K562 (cell line): ENCODE measurements around the gene CDC14A. TPM values are rescaled to one million over a fixed set of nuclear protein-coding genes. Genes with fewer than 3 reads are reported as not detected.

Source experiments
- ATAC-seq: fragments of 200-7000 bp; cut with Tn5 transposase; 3 replicates; pipeline ENCODE4 v1.9.1; 2020; ENCODE audit warnings: moderate library complexity
- BruUV-seq: library from RNA; stranded (reverse); fragments of 400-500 nt; replicated peaks from 2 replicates; lab custom pipeline; 2021; lab: Mats Ljungman, UMichigan
- CTCF ChIA-PET: fragments of 300-600 bp; formaldehyde crosslinking; extraction: SDS; loops from one replicate; lab custom pipeline; 2021; ENCODE audit warnings: low intra/inter-chr PET ratio; lab: Yijun Ruan, JAX
- POLR2A ChIA-PET: fragments of 300-600, 350-650 bp; sonication (Branson Sonifier 250); formaldehyde crosslinking; extraction: SDS; loops from one replicate; lab custom pipeline; 2021; ENCODE audit warnings: antibody characterized with exemption, inconsistent platforms; lab: Yijun Ruan, JAX
- DNase-seq, 4 experiments: peaks; one replicate each; pipeline versions ENCODE4 v3.0.0 to v3.0.0-alpha.2; 2011 to 2018; ENCODE audit warnings: low spot score in 3 of 4, mixed read lengths in 3 of 4; ENCODE audit errors: extremely low read depth in 1 of 4
- FAIRE-seq: peaks from 2 replicates; lab custom pipeline; 2011; peaks lifted over from hg19 to GRCh38; lab: Jason Lieb, UNC
- H2AFZ ChIP-seq: 2 replicates; pipeline ENCODE4 v1.6.0; 2011; ENCODE audit warnings: low read depth, low read length, control low read depth, inconsistent platforms
- H3K27ac ChIP-seq: fragments of 200-600 bp; 3 replicates; pipeline ENCODE4 v1.8.0; 2011; ENCODE audit warnings: low read depth, mild to moderate bottlenecking, control low read depth, inconsistent platforms, low read length, moderate library complexity, mixed read lengths; ENCODE audit errors: extremely low read depth
- H3K27me3 ChIP-seq, 2 experiments: fragments of 300-600 bp in 1 of 2; 2 replicates in 1 of 2; 3 replicates in 1 of 2; pipeline versions ENCODE4 v1.6.0 to v1.8.0; 2011; ENCODE audit warnings: inconsistent platforms in 2 of 2, low read length in 2 of 2, mild to moderate bottlenecking in 1 of 2, mixed read lengths in 1 of 2, moderate library complexity in 1 of 2; ENCODE audit not compliant: control insufficient read depth in 2 of 2, insufficient read depth in 2 of 2
- H3K36me3 ChIP-seq: fragments of 300-600 bp; 3 replicates; pipeline ENCODE4 v1.8.0; 2011; ENCODE audit warnings: mild to moderate bottlenecking, low read length, inconsistent platforms; ENCODE audit not compliant: control insufficient read depth, insufficient read depth
- H3K4me1 ChIP-seq, 2 experiments: fragments of 200-600 bp in 1 of 2; replicated peaks in 1 of 2; 2 replicates in 1 of 2; 3 replicates in 1 of 2; pipeline versions ENCODE4 v1.5.1 to v1.8.0; 2011; ENCODE audit warnings: inconsistent platforms in 2 of 2, low read length in 2 of 2, mild to moderate bottlenecking in 1 of 2, mixed read lengths in 1 of 2, moderate library complexity in 1 of 2; ENCODE audit not compliant: control insufficient read depth in 2 of 2, insufficient read depth in 2 of 2
- H3K4me2 ChIP-seq: 2 replicates; pipeline ENCODE4 v1.6.1; 2011; ENCODE audit warnings: low read length, control low read depth, inconsistent platforms, mixed read lengths; ENCODE audit not compliant: insufficient read depth
- H3K4me3 ChIP-seq: fragments of 200-600 bp; sonication (generic), shearing (Covaris generic); 2 replicates; pipeline ENCODE4 v1.5.1; 2016; ENCODE audit warnings: control low read depth, inconsistent platforms
- H3K79me2 ChIP-seq: fragments of 200-600 bp; 3 replicates; pipeline ENCODE4 v1.8.0; 2011; ENCODE audit warnings: low read length, inconsistent platforms; ENCODE audit not compliant: control insufficient read depth, insufficient read depth
- H3K9ac ChIP-seq, 2 experiments: 2 replicates each; pipeline versions ENCODE4 v1.6.0 to v1.6.1; 2011; ENCODE audit warnings: low read depth in 2 of 2, low read length in 2 of 2, control low read depth in 1 of 2, inconsistent platforms in 1 of 2, mild to moderate bottlenecking in 1 of 2, mixed read lengths in 1 of 2; ENCODE audit not compliant: insufficient read depth in 1 of 2
- H3K9me1 ChIP-seq: one replicate; pipeline ENCODE4 v1.6.0; 2011; ENCODE audit warnings: inconsistent platforms, mild to moderate bottlenecking, low read length, moderate library complexity; ENCODE audit not compliant: control insufficient read depth, insufficient read depth
- H3K9me3 ChIP-seq: replicated peaks from 2 replicates; pipeline ENCODE4 v1.5.1; 2011; ENCODE audit warnings: low read depth, low read length, inconsistent platforms; ENCODE audit not compliant: control insufficient read depth, insufficient read depth
- H4K20me1 ChIP-seq: replicated peaks from 2 replicates; pipeline ENCODE4 v1.6.1; 2011; ENCODE audit warnings: low read length, inconsistent platforms, mixed read lengths; ENCODE audit not compliant: control insufficient read depth, insufficient read depth
- ASH1L ChIP-seq: fragments of 450-650 bp; IDR thresholded peaks from 2 replicates; pipeline ENCODE4 v1.6.1; 2018; ENCODE audit warnings: borderline replicate concordance, mild to moderate bottlenecking, low read depth; ENCODE audit not compliant: partially characterized antibody
- CEBPG ChIP-seq, 3 experiments: fragments of 200-800 bp in 1 of 3; sonication (Bioruptor generic) in 1 of 3; sonication (generic) in 1 of 3; formaldehyde crosslinking in 1 of 3; IDR thresholded peaks in 2 of 3; conservative IDR thresholded peaks in 1 of 3; 2 replicates each; pipeline versions ENCODE4 v1.6.1 to v1.8.0; 2016 to 2022; ENCODE audit warnings: missing compliant biosample characterization in 2 of 3, missing genetic modification characterization in 2 of 3, mild to moderate bottlenecking in 1 of 3, missing genetic modification reagents in 1 of 3
- NFIX ChIP-seq: fragments of 250-450 bp; sonication (Bioruptor Pico); IDR thresholded peaks from 2 replicates; pipeline ENCODE4 v1.4.0; 2020; ENCODE audit warnings: low read depth, mild to moderate bottlenecking, moderate library complexity
- RFX5 ChIP-seq: IDR thresholded peaks from 2 replicates; pipeline ENCODE4 v1.6.1; 2011; ENCODE audit warnings: low read depth, mild to moderate bottlenecking, improper control_type of control experiment, low read length
- TAF15 ChIP-seq: fragments of 200-400 bp; formaldehyde crosslinking; IDR thresholded peaks from 2 replicates; pipeline ENCODE4 v1.6.1; 2017; ENCODE audit warnings: mild to moderate bottlenecking, low read depth, low read length, moderate library complexity
- ZNF174 ChIP-seq: fragments of 250-450 bp; sonication (Bioruptor Pico); IDR thresholded peaks from 2 replicates; pipeline ENCODE4 v1.4.0; 2020; ENCODE audit warnings: mild to moderate bottlenecking
- WGBS: fragments of 100-300 bp; shearing (Covaris generic); methylation state at CpG from one replicate; pipeline ENCODE4 v1.1.6; 2016; ENCODE audit warnings: low coverage, mixed read lengths; ENCODE audit not compliant: insufficient coverage; ENCODE audit errors: missing lambda C conversion rate; 5-methylcytosine and 5-hydroxymethylcytosine counted together
- in situ Hi-C: fragments of 300-500 bp; cut with MboI; formaldehyde crosslinking; loops from 4 replicates; pipeline ENCODE4 v1.15.0; 2018; ENCODE audit warnings: inconsistent platforms, mixed read lengths
- intact Hi-C: fragments of 100-400 bp; cut with micrococcal nuclease; formaldehyde crosslinking; loops from 2 replicates; pipeline ENCODE4 v1.14.2; 2022
- polyA plus RNA-seq, 8 experiments: library from polyadenylated mRNA; depleted of rRNA in 4 of 8; stranded (reverse) in 5 of 8; unstranded in 3 of 8; fragments of >200 nt; fragmentation: Nextera tagmentation in 2 of 8; fragmentation: Illumina TruSeq in 1 of 8; extraction: Ambion mirVana in 2 of 8; extraction: Trizol in 1 of 8; gene quantifications; 2 replicates each; pipeline versions ENCODE4 v1.2.1 to v1.2.3, GENCODE V29; 2011 to 2014; ENCODE audit warnings: inconsistent platforms in 1 of 8, missing spikeins in 1 of 8
- total RNA-seq, 7 experiments: library from RNA; depleted of rRNA in 6 of 7; stranded (reverse); fragments of >200 nt in 6 of 7; fragmentation: Illumina TruSeq in 2 of 7; extraction: Trizol in 2 of 7; gene quantifications; 2 replicates each; pipeline versions ENCODE4 v1.2.1 to v1.2.3, GENCODE V29; 2011 to 2021; ENCODE audit warnings: low replicate concordance in 1 of 7
- TF ChIP-seq, protein P1 (sequence below): fragments of 450-650 bp; IDR thresholded peaks from 2 replicates; pipeline ENCODE4 v1.6.1; 2016; ENCODE audit warnings: mild to moderate bottlenecking, moderate library complexity
- TF ChIP-seq, protein P2 (sequence below): sonication (generic); formaldehyde crosslinking; IDR thresholded peaks from 2 replicates; pipeline ENCODE4 v1.8.0; 2022; ENCODE audit warnings: mild to moderate bottlenecking, missing genetic modification reagents

The CDC14A gene
- total and polyA plus RNA-seq, 9 of the 15 experiments (the other 6 are each of a cell fraction or from before 2014, with no cell fraction given): 17.0 to 74.3 (median 33.4) TPM

DNA sequence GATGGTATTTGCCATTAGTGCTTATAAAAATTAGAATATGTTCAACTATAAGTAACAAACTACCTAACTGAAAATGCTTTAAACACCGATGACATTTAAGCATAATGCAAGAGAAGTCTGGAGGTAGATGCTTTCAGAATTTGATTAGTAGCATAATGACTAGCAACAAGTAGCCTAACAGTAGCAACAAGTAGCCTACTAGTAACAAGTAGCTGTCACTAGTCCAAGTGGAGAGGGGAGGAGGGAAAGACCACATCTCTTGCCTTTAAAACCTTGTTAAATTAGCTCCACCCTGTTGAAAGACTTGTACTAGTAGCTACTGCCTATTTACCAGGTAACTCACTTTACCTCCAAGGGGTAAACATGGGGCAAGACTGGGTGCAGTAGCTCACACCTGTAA is 193.5 kb downstream of the CDC14A start:
- Histone ChIP-seq H3K9me3 (no peaks in the 10 kb centered on the region), H3K27ac (no peak overlapping the region), H3K4me2 (no peak overlapping the region), H3K9ac (no peak overlapping the region), H3K79me2 (no peaks in the 10 kb centered on the region), H3K36me3 (no peaks in the 10 kb centered on the region), H2AFZ (no peak overlapping the region), H3K4me1 (no peaks in the 10 kb centered on the region), H4K20me1 (no peaks in the 10 kb centered on the region), H3K4me3 (no peak overlapping the region), H3K9me1 (no peaks in the 10 kb centered on the region), H3K27me3 (peaks cover 6 to 7% of the 10 kb centered on the region in 2 experiments; a peak in 4 of 5 replicates)
- DNase-seq (no peak), ATAC-seq (no peak), FAIRE-seq (no peak)
- in situ Hi-C loops: no loop called here
- intact Hi-C loops: no loop called here
- 0% methylated on average over 1 of the region's 1 CpG for WGBS
- ChIA-PET POLR2A (interaction anchor here (0.6 kb wide), 2 partner anchors 39 to 676 kb away, joined by 3 to 4 read pairs; no protein-coding TSS in a partner anchor), CTCF (no interaction called here)
- no TSS peak for BruUV-seq
- TF ChIP-seq ASH1L (no peak), RFX5 (no peak), CEBPG (CRISPR knock-in tag; IDR thresholded peaks at IDR 0.05) (no peak), CEBPG (tag; conservative IDR thresholded peaks at IDR 0.05 in 1 of 2, IDR thresholded peaks at IDR 0.05 in 1 of 2) (no peak), TAF15 (no peak), ZNF174 (CRISPR knock-in tag) (no peak), NFIX (CRISPR knock-in tag) (no peak)
- TF ChIP-seq, protein P1, sequence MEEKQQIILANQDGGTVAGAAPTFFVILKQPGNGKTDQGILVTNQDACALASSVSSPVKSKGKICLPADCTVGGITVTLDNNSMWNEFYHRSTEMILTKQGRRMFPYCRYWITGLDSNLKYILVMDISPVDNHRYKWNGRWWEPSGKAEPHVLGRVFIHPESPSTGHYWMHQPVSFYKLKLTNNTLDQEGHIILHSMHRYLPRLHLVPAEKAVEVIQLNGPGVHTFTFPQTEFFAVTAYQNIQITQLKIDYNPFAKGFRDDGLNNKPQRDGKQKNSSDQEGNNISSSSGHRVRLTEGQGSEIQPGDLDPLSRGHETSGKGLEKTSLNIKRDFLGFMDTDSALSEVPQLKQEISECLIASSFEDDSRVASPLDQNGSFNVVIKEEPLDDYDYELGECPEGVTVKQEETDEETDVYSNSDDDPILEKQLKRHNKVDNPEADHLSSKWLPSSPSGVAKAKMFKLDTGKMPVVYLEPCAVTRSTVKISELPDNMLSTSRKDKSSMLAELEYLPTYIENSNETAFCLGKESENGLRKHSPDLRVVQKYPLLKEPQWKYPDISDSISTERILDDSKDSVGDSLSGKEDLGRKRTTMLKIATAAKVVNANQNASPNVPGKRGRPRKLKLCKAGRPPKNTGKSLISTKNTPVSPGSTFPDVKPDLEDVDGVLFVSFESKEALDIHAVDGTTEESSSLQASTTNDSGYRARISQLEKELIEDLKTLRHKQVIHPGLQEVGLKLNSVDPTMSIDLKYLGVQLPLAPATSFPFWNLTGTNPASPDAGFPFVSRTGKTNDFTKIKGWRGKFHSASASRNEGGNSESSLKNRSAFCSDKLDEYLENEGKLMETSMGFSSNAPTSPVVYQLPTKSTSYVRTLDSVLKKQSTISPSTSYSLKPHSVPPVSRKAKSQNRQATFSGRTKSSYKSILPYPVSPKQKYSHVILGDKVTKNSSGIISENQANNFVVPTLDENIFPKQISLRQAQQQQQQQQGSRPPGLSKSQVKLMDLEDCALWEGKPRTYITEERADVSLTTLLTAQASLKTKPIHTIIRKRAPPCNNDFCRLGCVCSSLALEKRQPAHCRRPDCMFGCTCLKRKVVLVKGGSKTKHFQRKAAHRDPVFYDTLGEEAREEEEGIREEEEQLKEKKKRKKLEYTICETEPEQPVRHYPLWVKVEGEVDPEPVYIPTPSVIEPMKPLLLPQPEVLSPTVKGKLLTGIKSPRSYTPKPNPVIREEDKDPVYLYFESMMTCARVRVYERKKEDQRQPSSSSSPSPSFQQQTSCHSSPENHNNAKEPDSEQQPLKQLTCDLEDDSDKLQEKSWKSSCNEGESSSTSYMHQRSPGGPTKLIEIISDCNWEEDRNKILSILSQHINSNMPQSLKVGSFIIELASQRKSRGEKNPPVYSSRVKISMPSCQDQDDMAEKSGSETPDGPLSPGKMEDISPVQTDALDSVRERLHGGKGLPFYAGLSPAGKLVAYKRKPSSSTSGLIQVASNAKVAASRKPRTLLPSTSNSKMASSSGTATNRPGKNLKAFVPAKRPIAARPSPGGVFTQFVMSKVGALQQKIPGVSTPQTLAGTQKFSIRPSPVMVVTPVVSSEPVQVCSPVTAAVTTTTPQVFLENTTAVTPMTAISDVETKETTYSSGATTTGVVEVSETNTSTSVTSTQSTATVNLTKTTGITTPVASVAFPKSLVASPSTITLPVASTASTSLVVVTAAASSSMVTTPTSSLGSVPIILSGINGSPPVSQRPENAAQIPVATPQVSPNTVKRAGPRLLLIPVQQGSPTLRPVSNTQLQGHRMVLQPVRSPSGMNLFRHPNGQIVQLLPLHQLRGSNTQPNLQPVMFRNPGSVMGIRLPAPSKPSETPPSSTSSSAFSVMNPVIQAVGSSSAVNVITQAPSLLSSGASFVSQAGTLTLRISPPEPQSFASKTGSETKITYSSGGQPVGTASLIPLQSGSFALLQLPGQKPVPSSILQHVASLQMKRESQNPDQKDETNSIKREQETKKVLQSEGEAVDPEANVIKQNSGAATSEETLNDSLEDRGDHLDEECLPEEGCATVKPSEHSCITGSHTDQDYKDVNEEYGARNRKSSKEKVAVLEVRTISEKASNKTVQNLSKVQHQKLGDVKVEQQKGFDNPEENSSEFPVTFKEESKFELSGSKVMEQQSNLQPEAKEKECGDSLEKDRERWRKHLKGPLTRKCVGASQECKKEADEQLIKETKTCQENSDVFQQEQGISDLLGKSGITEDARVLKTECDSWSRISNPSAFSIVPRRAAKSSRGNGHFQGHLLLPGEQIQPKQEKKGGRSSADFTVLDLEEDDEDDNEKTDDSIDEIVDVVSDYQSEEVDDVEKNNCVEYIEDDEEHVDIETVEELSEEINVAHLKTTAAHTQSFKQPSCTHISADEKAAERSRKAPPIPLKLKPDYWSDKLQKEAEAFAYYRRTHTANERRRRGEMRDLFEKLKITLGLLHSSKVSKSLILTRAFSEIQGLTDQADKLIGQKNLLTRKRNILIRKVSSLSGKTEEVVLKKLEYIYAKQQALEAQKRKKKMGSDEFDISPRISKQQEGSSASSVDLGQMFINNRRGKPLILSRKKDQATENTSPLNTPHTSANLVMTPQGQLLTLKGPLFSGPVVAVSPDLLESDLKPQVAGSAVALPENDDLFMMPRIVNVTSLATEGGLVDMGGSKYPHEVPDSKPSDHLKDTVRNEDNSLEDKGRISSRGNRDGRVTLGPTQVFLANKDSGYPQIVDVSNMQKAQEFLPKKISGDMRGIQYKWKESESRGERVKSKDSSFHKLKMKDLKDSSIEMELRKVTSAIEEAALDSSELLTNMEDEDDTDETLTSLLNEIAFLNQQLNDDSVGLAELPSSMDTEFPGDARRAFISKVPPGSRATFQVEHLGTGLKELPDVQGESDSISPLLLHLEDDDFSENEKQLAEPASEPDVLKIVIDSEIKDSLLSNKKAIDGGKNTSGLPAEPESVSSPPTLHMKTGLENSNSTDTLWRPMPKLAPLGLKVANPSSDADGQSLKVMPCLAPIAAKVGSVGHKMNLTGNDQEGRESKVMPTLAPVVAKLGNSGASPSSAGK: no peak
- TF ChIP-seq, protein P2, sequence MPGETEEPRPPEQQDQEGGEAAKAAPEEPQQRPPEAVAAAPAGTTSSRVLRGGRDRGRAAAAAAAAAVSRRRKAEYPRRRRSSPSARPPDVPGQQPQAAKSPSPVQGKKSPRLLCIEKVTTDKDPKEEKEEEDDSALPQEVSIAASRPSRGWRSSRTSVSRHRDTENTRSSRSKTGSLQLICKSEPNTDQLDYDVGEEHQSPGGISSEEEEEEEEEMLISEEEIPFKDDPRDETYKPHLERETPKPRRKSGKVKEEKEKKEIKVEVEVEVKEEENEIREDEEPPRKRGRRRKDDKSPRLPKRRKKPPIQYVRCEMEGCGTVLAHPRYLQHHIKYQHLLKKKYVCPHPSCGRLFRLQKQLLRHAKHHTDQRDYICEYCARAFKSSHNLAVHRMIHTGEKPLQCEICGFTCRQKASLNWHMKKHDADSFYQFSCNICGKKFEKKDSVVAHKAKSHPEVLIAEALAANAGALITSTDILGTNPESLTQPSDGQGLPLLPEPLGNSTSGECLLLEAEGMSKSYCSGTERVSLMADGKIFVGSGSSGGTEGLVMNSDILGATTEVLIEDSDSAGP (CRISPR knock-in tag): no peak
